HFFc6 (cell line): ENCODE data around the gene ARHGAP24. TPM values are rescaled to one million over a fixed set of nuclear protein-coding genes. Genes with fewer than 3 reads are reported as not detected.
A peak's percentile ranks its signal among the peaks of the same experiment; 100 is the strongest.

Experiments
- DNase-seq: peaks from one replicate; pipeline ENCODE4 v3.0.0-alpha.2; 2018
- H3K27ac Mint-ChIP-seq: 2 replicates; pipeline ENCODE4 v1.8.0; 2020; ENCODE audit warnings: mild to moderate bottlenecking, mixed read lengths
- H3K27me3 Mint-ChIP-seq: 2 replicates; pipeline ENCODE4 v1.8.0; 2021; ENCODE audit warnings: mild to moderate bottlenecking, moderate library complexity, mixed read lengths; ENCODE audit not compliant: insufficient read depth
- H3K36me3 Mint-ChIP-seq: 2 replicates; pipeline ENCODE4 v1.8.0; 2021; ENCODE audit warnings: low read depth, mixed read lengths
- H3K4me1 Mint-ChIP-seq: 2 replicates; pipeline ENCODE4 v1.8.0; 2020; ENCODE audit warnings: low read depth, mixed read lengths
- H3K4me3 Mint-ChIP-seq: 2 replicates; pipeline ENCODE4 v1.8.0; 2020; ENCODE audit warnings: mild to moderate bottlenecking, moderate library complexity, mixed read lengths
- H3K9me3 Mint-ChIP-seq: 2 replicates; pipeline ENCODE4 v1.8.0; 2020; ENCODE audit warnings: mild to moderate bottlenecking, mixed read lengths
- CTCF ChIP-seq: fragments of 200-600 bp; sonication (generic); IDR thresholded peaks from 2 replicates; pipeline ENCODE4 v1.5.0; 2021; ENCODE audit warnings: antibody characterized with exemption, mild to moderate bottlenecking
- total RNA-seq, 6 experiments: library from RNA; stranded (reverse); fragmentation: NEBNext Ultra II Directional; extraction: Animal tissue kit (Norgen Biotek cat#: 25700); gene quantifications; 2 replicates in 1 of 6; 3 replicates in 5 of 6; pipeline ENCODE4 v1.2.3, GENCODE V29; 2021

The ARHGAP24 gene
- total RNA-seq, 6 experiments from 2014 or later: 13.6 to 28.3 (median 15.2) TPM

GRCh38 chr4:85865256-85865655 is 390.3 kb downstream of the ARHGAP24 start:
- Mint-ChIP-seq H3K4me1 (peaks cover 49% of the 10 kb centered on the region), H3K27ac (no peak overlapping the region), H3K9me3 (no peaks in the 10 kb centered on the region), H3K4me3 (no peak overlapping the region), H3K27me3 (no peaks in the 10 kb centered on the region), H3K36me3 (no peaks in the 10 kb centered on the region)
- TF ChIP-seq CTCF: no peak
- no peak for DNase-seq

GRCh38 chr4:85866508-85866907 is 391.6 kb downstream of the ARHGAP24 start:
- Mint-ChIP-seq H3K9me3 (no peaks in the 10 kb centered on the region), H3K27me3 (no peaks in the 10 kb centered on the region), H3K4me1 (peaks cover 50% of the 10 kb centered on the region), H3K27ac (peak overlapping the region; percentile 72), H3K36me3 (no peaks in the 10 kb centered on the region), H3K4me3 (peak overlapping the region; percentile 72)
- TF ChIP-seq CTCF: no peak
- DNase-seq: no peak

- Mint-ChIP-seq H3K4me1 (peaks cover 50% of the 10 kb centered on the region), H3K4me3 (no peak overlapping the region), H3K9me3 (no peaks in the 10 kb centered on the region), H3K27ac (peak overlapping the region; percentile 72), H3K27me3 (no peaks in the 10 kb centered on the region), H3K36me3 (no peaks in the 10 kb centered on the region)
- peak; percentile 5 for DNase-seq
- TF ChIP-seq CTCF: no peak
Observed at GRCh38 chr4:85867271-85867670, 392.3 kb downstream of the ARHGAP24 start.

GRCh38 chr4:85869181-85869580 is 394.2 kb downstream of the ARHGAP24 start:
- Mint-ChIP-seq H3K4me1 (peaks cover 50% of the 10 kb centered on the region), H3K27ac (peak overlapping the region; percentile 9; the same call in 1 of the 2 replicates), H3K4me3 (no peak overlapping the region), H3K27me3 (no peaks in the 10 kb centered on the region), H3K36me3 (no peaks in the 10 kb centered on the region), H3K9me3 (no peaks in the 10 kb centered on the region)
- no peak for DNase-seq
- TF ChIP-seq CTCF: no peak

GRCh38 chr4:85870298-85871083 is 395.5 kb downstream of the ARHGAP24 start:
- H3K36me3 Mint-ChIP-seq: no peaks in the 10 kb centered on the region
- H3K4me1 Mint-ChIP-seq: peaks cover 40% of the 10 kb centered on the region
- no peak for TF ChIP-seq CTCF
- H3K4me3 Mint-ChIP-seq: no peak overlapping the region
- H3K27ac Mint-ChIP-seq: no peak overlapping the region
- DNase-seq: no peak
- no peaks in the 10 kb centered on the region for H3K9me3 Mint-ChIP-seq
- no peaks in the 10 kb centered on the region for H3K27me3 Mint-ChIP-seq
